GM18517 (cell line): ENCODE measurements around the gene KIAA0232.
"Not testable (repeated sequence)": the region's sequence is repeated elsewhere in the genome, so short reads cannot be mapped to it uniquely, and the experiment has no call there.

ENCODE experiments used
- ATAC-seq: cut with Tn5 transposase; IDR thresholded peaks from one replicate; pipeline ENCODE4 v1.9.1; 2021; ENCODE audit warnings: mild to moderate bottlenecking, moderate library complexity; ENCODE audit not compliant: unreplicated experiment

The KIAA0232 gene

GRCh38 chr4:6898763-6899162, 116.2 kb downstream of the KIAA0232 start:
- ATAC-seq, result no peak

DNA sequence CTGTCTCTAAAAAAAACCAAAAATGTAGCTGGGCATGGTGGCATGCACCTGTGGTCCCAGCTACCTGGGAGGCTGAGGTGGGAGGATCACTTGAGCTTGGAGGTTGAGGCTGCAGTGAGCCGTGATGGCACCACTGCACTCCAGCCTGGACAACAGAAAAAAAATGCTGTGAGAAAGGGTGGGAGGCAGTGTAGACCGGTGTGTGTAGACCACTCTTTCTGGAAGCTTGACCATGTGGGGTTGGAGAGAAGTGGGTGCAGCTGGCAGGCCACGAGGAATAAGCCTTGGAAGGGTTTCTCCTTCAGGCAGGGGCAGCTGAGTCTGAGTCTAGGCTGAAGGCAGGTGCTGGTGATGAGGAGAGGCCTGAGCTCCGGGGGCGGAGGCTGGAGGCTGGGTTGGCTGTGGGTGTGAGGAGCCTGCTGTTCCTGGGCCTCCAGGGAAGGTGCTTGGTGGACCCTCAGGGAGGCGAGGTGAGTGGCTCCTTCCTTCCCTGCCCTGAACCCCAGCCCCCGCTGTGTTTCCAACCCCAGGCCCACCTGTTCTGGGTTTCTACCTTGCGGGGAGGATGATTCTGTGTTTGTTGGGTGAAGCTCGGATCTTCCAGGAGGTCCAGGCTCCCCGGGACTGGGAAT, 117.8 kb downstream of the KIAA0232 start:
- ATAC-seq, result no peak

- no peak for ATAC-seq
These were observed 118.4 kb downstream of the KIAA0232 start for GRCh38 chr4:6900956-6901355.

GRCh38 chr4:6901669-6902317, 119.3 kb downstream of the KIAA0232 start:
- ATAC-seq, result no peak

- no peak for ATAC-seq
These were observed 120.0 kb downstream of the KIAA0232 start for GRCh38 chr4:6902318-6903042.

GRCh38 chr4:6905516-6906445, 123.3 kb downstream of the KIAA0232 start:
- no peak for ATAC-seq

- not testable (repeated sequence) for ATAC-seq
These were observed 124.0 kb downstream of the KIAA0232 start for GRCh38 chr4:6906486-6906885.

GRCh38 chr4:6907658-6908191, 125.2 kb downstream of the KIAA0232 start:
- ATAC-seq, result no peak

- ATAC-seq, result no peak
These were observed 126.0 kb downstream of the KIAA0232 start for GRCh38 chr4:6908432-6909112.

- peak; percentile 84 for ATAC-seq
These were observed 126.8 kb downstream of the KIAA0232 start, which contains the start of gene TBC1D14 for GRCh38 chr4:6909113-6909969. TBC1D14 (plus strand) TSS chr4:6909826; CDS start chr4:6923390, 13,564 bp downstream.

GRCh38 chr4:6909970-6910339, 127.4 kb downstream of the KIAA0232 start:
- ATAC-seq, result peak; percentile 36

- ATAC-seq, result no peak
These were observed 127.9 kb downstream of the KIAA0232 start for GRCh38 chr4:6910340-6910959.

DNA sequence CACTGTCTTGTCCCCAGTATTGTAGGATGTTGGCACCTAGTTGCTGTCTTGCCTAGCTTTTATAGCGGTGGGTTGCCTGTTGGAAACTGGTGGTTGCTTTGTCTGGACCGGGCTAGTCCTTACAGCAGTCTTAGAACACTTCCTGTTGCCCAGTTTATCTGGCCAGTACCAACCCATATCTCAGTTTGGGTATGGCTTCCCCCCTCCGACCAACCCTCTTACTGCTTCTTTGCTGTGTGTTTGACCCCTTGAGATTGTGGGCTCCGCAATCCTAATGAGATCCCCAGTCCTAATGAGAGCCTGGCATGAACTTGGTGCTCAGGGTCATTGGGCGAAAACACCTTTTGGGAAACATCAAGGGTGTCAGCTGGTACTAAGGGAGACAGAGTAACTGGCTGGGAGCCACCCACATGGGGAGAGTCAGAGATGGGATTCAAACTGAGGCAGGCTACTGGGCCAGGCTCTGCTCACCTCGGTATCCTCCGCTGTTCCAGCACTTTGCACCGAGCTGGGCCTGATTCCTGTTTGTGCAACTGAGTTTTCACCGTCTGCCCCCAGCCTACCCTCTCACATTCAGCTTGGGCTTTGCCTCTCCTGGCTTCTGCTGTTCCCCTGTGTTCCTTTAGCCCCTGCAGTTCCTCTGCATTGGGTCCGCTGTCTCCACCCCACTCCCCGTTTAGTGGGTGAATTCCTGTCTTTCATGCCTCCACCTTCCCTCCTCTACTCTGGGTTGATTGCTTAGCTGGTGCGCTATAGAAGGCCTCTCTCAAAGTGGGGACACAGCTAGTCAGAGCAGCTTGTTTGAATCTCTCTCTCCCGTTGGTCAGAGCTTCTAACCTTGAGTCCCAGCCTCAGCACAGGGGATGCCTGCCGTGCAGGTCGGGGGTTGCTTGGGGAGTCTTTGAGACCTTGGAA, 128.7 kb downstream of the KIAA0232 start:
- no peak for ATAC-seq

- not testable (repeated sequence) for ATAC-seq
These were observed 129.4 kb downstream of the KIAA0232 start for GRCh38 chr4:6911917-6912316.

- no peak for ATAC-seq
These were observed 129.9 kb downstream of the KIAA0232 start for GRCh38 chr4:6912441-6912840.

GRCh38 chr4:6913350-6913905, 130.9 kb downstream of the KIAA0232 start:
- ATAC-seq, result no peak

DNA sequence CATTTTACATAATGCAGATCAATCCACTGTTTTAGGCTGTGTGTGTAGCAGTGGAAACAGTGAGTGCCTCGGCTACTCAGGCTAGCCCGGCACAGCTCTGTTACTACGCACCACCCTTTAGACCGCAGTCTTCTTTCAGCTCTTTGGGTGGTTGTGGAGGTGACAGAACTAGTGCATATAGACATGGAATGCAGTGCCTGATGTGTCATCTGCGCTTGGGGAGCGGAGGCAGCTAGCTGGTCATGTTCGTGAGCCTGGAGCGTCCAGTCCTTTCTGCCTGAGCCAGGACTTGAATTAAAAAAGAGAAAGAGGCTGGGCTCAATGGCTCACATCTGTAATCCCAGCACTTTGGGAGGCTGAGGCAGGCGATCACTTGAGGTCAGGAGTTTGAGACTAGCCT, 131.9 kb downstream of the KIAA0232 start:
- no peak for ATAC-seq
